ENCODE measurements around the gene PCGF3.

DNA sequence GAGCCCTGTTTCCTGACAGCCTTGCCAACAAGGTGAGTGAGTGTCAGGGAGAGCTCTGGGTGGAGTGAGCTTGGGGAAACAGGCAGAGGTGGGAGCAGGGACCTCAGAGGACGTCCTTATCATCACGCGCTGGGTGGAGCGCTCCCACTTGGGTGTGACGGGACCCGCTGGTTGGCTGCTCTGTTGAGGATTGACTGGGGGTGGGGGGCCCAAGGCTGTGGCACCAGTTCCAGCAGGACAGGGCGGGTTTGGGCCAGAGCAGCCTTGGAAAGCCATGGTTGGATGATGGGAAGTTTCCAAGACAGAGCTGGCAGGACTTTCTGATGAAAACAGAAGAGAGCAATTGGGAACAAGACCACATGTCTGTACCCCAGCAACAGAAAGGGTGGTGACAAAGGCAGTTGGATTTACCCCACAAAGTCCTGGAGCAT is 3.0 kb upstream of the PCGF3 start:
- TF ChIP-seq NRF1 (conservative IDR thresholded peaks at IDR 0.05 in 1 of 2, IDR thresholded peaks at IDR 0.05 in 1 of 2) (no peak), CREB1 (IDR thresholded peaks at IDR 0.05) (no peak), CREB1 (CRISPR knock-in tag; IDR thresholded peaks at IDR 0.05) (no peak)

Measured in K562 (cell line).